Posterior vena cava (tissue), 2 donors: ENCODE results near the gene TMEM182. TPM values are rescaled to one million over a fixed set of nuclear protein-coding genes. Genes with fewer than 3 reads are reported as not detected.

ENCODE experiments used
- DNase-seq: peaks from one replicate; pipeline ENCODE4 v3.0.0-alpha.2; 2020; ENCODE audit warnings: low spot score
- intact Hi-C, 2 donors: fragments of 100-400 bp; cut with DNase I; formaldehyde crosslinking; loops; one replicate each; pipeline versions ENCODE4 v1.14.1 to v1.14.2; 2022 to 2023
- total RNA-seq, 2 donors: library from RNA; stranded (reverse); fragmentation: NEBNext Ultra II Directional; extraction: Animal tissue kit (Norgen Biotek cat#: 25700); gene quantifications; one replicate each; pipeline ENCODE4 v1.2.1, GENCODE V29; 2021
- donor health status: DM: yes; HTN: yes; CAD: no.
- donor health status: DM: yes; HTN: yes; CAD: no.

TMEM182 gene
- total RNA-seq, 2 donors from 2014 or later: 2.8 to 3.4 TPM

DNA sequence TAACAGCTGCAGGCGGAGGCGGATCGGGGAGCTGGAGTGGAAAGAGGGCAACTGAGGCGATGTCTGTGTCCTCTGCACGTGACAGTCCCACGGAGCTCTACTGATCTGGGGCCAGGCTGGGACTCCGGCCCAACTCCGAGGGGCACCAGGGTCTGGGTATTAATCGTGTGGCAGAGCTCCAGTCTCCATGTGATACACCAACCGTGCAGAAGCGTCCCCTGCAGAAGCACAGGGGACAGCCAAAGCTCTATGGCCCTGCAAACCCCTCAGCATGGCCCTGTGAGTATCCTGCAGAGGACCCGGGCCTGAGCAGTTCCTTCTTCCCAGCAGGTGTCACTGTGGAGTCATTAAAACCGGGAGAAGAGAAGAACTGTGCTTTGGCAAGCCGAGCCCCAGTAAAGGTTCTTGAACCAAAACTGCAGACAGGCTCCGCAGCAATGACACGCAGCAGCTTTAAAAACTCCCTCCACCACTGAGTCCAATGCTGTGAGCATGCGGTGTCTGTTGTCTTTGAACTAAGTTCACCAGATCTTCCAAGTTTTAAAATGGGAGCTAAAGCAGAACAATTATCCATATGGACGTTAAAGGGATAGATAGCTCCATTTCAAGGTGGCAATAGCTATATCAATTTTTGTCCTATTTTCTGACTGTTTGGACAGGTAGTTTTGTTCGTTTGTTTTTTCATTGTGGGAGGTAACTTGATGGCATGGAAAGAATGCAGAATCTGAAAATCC, 79.4 kb downstream of the TMEM182 start:
- DNase-seq: no peak
- intact Hi-C loops: no loop called here

DNA sequence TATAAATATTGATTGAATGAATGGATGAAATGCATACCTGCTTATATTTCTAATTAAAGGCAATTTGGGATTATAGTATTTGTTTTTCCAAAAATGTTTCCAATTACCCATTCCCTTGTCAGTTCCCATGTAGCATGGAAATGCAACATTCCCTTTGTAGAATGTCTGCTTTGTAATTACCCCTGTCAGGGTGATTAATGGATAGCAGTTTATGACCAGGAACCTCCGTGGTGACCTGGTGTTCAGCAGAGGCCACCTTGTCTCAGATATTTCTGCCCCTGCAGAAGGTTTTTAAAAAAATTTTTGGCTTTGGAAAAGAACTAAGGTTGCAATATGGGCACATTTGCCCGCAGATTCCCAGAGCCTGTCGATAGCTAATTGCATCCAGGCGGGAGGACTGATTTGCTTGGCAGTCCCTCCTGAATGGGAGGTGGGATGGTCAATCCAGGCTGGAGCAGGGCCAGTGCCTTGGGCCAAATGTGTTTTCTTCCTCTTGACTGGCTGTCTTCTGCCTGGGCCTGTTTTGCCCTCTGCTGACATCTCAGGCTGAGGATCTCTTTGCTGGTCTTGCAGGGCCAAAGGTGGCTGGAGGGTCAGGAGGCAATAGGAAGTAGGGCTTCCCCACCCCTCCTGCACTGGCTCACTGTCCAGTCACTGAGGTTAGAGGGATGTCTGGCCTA, 82.1 kb downstream of the TMEM182 start:
- intact Hi-C loops: no loop called here
- no peak for DNase-seq

DNA sequence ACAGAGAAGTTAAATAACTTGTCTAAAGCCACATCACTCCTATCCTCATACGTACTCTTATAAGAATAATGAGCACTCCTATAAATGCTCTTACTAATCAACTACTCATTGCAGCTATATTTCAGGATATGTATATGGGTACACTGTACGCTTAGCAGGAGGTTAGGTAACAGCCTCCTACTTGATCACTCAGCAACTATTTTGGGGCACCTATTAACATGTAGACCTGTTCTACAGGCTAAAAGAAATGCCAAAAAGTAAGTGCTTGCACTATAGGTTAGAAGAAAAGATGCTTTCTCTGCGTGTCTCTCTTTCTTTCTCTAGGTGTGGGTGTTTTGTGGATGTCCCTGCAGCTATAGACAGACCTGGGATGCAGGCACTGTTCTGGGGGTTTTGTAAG, 83.1 kb downstream of the TMEM182 start:
- intact Hi-C loops: no loop called here
- DNase-seq: no peak

DNA sequence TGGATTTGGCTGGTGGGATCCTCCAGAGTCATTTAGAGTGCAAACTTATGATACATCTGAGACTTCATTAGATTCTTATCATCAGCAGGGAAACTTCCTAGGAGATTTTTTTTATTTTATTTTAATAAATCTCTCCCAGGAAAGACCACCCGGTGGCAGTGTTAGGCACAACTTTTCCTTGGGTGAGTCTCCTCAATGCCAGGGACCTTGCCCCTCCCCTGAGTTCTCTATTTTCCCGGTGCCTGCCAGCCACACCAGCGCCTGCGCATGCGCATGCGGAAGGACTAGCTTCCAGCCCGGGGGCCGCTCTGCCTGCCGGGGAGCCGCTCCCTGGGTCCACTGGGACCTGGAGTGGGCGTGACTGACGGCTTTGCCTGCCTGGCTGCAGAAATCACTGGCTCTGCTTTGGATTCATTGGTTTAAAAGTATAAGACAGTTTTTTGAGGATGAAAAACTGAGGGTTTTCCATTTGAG, 86.6 kb downstream of the TMEM182 start:
- intact Hi-C loops: no loop called here
- peak; percentile 91 for DNase-seq

DNA sequence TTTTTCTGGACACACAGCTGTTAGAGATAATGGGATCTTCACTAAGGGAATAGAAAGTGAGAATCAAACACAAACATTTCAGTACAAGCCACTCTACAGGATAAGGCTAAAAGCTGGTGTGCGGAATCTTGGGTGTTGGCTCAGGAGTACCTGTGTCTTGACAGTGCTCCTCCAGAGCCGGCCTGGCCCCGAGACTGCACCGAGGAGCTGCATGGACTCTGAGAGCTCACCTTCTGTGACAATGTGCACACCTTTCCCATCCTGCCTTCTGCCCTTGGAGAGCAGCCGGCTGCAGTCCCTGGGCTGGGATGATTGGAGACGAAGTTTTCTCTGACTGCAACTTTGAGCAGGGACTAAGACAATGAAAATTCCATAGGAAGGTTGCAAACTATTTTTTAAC, 89.1 kb downstream of the TMEM182 start:
- no peak for DNase-seq
- intact Hi-C loops: no loop called here

DNA sequence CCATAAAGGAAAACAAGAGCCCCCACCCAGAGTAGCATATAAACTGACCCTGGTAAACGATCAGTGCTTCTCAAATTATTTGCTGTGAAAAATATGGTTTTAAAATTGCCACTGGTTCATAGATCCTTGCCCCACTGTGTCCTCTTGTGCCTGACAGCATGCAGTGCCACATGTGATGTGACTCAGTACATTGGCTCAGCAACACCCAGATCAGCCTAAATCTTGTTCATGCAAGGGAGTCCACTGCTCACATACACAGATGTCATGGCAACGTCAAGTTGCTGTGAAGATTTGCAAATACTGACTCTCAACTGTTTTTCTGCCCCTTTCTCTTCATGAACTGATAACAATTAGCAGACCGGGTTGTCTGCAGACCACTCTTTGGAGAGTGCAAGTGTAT, 91.0 kb downstream of the TMEM182 start:
- no peak for DNase-seq
- intact Hi-C loops: no loop called here

Other genes starting within 250 kb of the TMEM182 start
- not detected for gene SLC9A2, start 142.5 kb upstream of the TMEM182 start, total RNA-seq